Left lung (tissue), 10 donors: ENCODE data around the gene CST3. TPM values are rescaled to one million over a fixed set of nuclear protein-coding genes. Genes with fewer than 3 reads are reported as not detected.

ENCODE experiments used
- ATAC-seq: fragments of 200-7000 bp; cut with Tn5 transposase; one replicate; pipeline ENCODE4 v1.9.1; 2020; ENCODE audit warnings: moderate library complexity
- DNase-seq, 4 donors: peaks; one replicate each; pipeline ENCODE4 v3.0.0-alpha.2; 2013 to 2020
- H3K27ac ChIP-seq, 2 donors: fragments of 200-600 bp; sonication (generic) in 1 of 2; one replicate each; pipeline versions ENCODE4 v1.5.0 to v1.8.0; 2020 to 2021
- H3K27me3 ChIP-seq, 2 donors: fragments of 200-600 bp; sonication (generic) in 1 of 2; one replicate each; pipeline versions ENCODE4 v1.5.0 to v1.8.0; 2020 to 2021
- H3K36me3 ChIP-seq, 2 donors: fragments of 200-600 bp; sonication (generic) in 1 of 2; one replicate each; pipeline versions ENCODE4 v1.5.0 to v1.8.0; 2020 to 2021
- H3K4me1 ChIP-seq, 2 donors: fragments of 200-600 bp; one replicate each; pipeline ENCODE4 v1.8.0; 2021
- H3K4me3 ChIP-seq, 2 donors: fragments of 200-600 bp; sonication (generic) in 1 of 2; one replicate each; pipeline versions ENCODE4 v1.5.0 to v1.8.0; 2020 to 2021; ENCODE audit warnings: mild to moderate bottlenecking in 1 of 2
- H3K9me3 ChIP-seq, 2 donors: fragments of 200-600 bp; sonication (generic) in 1 of 2; one replicate each; pipeline versions ENCODE4 v1.5.0 to v1.8.0; 2020 to 2021
- intact Hi-C, 2 donors: fragments of 100-400 bp; cut with DNase I; formaldehyde crosslinking; loops; one replicate each; pipeline versions ENCODE4 v1.11.2 to v1.14.2; 2022
- polyA plus RNA-seq, 6 donors: library from polyadenylated mRNA; unstranded; fragments of 120-200 nt; gene quantifications; one replicate each; pipeline ENCODE4 v1.2.1, GENCODE V29; 2013; ENCODE audit not compliant: insufficient read length in 6 of 6
- total RNA-seq, 2 donors: library from RNA; stranded (reverse); fragmentation: NEBNext Ultra II Directional; extraction: Animal tissue kit (Norgen Biotek cat#: 25700); gene quantifications; one replicate each; pipeline ENCODE4 v1.2.1, GENCODE V29; 2021
- TF ChIP-seq, protein P1 (sequence below), 2 donors: fragments of 200-600 bp; sonication (generic) in 1 of 2; IDR thresholded peaks; one replicate each; pipeline versions ENCODE4 v1.5.0 to v1.8.0; 2021; ENCODE audit warnings: antibody characterized with exemption in 2 of 2
- donor health status: DM: no; HTN: yes; CAD: no.
- donor health status: DM: no; HTN: no; CAD: no.

The CST3 gene
- total and polyA plus RNA-seq, 8 donors = 145 to 714 (median 163) TPM

DNA sequence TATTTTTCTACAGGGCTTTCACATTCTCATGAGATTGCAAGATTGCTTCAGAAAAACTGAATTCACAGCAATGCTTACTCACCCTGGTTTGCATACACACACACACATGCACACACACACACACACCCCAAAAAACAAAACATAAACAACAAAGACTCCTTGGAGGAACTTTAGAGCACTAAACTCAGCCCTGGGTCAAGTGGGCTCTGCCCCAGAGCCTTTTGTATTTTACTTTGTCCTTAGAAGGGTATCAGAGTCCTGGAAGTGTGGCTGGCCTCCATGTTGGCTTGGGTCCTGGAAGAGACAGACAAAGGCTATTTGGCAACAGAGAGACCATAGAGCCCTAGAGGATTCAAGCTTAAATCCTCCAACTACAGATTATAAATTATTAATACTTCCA lies 24.1 kb downstream of the CST3 start:
- no peaks in the 10 kb centered on the region for H3K36me3 ChIP-seq
- intact Hi-C loops = no loop called here
- H3K27me3 ChIP-seq = no peaks in the 10 kb centered on the region
- ATAC-seq (peak; percentile 27), DNase-seq (no peak)
- TF ChIP-seq, protein P1, sequence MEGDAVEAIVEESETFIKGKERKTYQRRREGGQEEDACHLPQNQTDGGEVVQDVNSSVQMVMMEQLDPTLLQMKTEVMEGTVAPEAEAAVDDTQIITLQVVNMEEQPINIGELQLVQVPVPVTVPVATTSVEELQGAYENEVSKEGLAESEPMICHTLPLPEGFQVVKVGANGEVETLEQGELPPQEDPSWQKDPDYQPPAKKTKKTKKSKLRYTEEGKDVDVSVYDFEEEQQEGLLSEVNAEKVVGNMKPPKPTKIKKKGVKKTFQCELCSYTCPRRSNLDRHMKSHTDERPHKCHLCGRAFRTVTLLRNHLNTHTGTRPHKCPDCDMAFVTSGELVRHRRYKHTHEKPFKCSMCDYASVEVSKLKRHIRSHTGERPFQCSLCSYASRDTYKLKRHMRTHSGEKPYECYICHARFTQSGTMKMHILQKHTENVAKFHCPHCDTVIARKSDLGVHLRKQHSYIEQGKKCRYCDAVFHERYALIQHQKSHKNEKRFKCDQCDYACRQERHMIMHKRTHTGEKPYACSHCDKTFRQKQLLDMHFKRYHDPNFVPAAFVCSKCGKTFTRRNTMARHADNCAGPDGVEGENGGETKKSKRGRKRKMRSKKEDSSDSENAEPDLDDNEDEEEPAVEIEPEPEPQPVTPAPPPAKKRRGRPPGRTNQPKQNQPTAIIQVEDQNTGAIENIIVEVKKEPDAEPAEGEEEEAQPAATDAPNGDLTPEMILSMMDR (IDR thresholded peaks at IDR 0.05) = no peak
- H3K27ac ChIP-seq = no peak overlapping the region
- H3K4me3 ChIP-seq = no peak overlapping the region
- no peaks in the 10 kb centered on the region for H3K9me3 ChIP-seq
- no peaks in the 10 kb centered on the region for H3K4me1 ChIP-seq

DNA sequence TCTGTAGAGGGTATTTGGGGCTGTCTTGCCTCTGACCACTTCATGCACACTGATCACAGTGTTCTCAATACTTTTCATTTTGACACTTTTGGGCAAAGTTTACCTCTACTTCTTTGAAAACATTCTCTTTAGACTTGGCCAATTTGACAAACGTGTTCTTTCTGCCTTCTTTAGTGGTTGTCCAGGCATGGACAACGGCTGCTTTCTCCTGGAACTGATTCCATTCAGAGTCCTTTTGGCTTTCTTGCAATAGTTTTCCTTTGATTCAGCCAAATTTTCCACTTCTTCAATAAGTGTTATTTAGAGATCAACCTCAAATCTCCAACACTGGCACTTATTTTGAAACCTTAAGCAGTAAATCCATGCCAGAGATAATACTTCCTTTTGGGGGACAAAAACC lies 25.4 kb downstream of the CST3 start:
- Histone ChIP-seq H3K36me3 (no peaks in the 10 kb centered on the region), H3K27ac (no peak overlapping the region), H3K4me3 (no peak overlapping the region), H3K27me3 (no peaks in the 10 kb centered on the region), H3K9me3 (no peaks in the 10 kb centered on the region), H3K4me1 (no peaks in the 10 kb centered on the region)
- intact Hi-C loops = no loop called here
- DNase-seq (no peak), ATAC-seq (no peak)
- TF ChIP-seq, protein P1 (IDR thresholded peaks at IDR 0.05) = no peak

DNA sequence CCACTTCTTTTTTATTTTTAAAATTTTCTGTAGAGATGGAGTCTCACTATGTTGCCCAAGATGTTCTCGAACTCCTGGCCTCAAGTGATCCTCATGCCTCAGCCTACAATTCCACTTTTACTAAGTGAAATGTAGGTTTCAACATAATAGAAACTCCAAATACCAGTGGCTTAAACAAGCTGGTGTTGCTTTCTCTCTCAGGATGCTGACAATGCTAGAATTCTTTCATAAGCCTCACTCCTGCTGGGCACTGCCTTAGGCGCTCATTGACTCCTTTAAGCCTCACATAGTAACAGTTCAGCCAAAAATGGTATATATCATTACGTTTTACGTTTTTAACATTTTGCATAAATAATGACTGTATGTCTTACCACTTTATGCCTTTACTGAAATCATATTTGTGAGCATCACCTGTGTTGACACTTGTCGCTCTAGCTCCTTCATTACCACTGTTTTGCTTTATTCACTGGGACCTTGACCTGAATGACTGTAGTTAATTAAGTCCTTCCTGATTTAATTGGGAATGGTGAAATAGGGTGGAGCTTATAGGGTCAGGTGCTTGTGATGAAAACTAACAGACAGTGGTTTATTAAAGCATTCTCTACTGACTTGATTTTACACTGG lies 28.2 kb downstream of the CST3 start:
- Histone ChIP-seq H3K36me3 (no peaks in the 10 kb centered on the region), H3K4me3 (no peak overlapping the region)
- intact Hi-C loops = loop anchor here in 1 of 2 donors (10.0 kb wide), 1 partner anchor 165 kb away; no protein-coding TSS in a partner anchor

DNA sequence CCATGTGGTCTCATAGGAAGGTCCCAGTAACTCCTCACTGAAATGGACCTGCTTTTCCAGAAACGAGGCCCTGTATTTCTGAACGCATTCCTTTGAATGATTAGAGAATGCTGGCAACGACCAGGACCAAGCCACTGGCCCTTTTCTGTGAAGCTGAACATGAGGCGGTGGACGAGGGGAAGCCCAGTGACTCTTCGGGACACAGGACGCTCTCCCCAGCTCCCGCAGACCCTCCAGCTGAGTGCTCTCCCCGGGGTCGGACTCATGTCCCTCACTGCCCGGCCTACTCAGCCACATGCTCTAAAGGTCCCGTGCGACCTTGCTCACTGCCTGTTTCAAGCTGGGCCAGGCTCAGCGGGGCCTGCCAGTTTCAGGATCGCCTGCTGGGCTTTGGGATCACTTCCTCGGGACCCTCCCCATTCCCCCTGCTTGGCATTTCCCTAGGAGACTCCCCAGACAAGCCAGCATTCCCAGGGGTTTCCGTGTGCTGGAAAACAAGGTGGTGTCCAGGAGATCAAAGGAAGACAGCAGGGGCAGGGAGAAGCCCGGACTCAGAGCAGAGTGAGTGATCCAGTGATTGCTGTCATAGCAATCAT lies 29.4 kb downstream of the CST3 start:
- TF ChIP-seq, protein P1 (IDR thresholded peaks at IDR 0.05) = no peak
- no peaks in the 10 kb centered on the region for H3K27me3 ChIP-seq
- intact Hi-C loops = loop anchor here in 1 of 2 donors (10.0 kb wide), 1 partner anchor 164 kb away; no protein-coding TSS in a partner anchor
- H3K4me3 ChIP-seq = no peak overlapping the region
- DNase-seq (no peak), ATAC-seq (no peak)
- H3K9me3 ChIP-seq = no peaks in the 10 kb centered on the region
- H3K36me3 ChIP-seq = no peaks in the 10 kb centered on the region
- no peak overlapping the region for H3K27ac ChIP-seq
- H3K4me1 ChIP-seq = peaks cover 0 to 4% of the 10 kb centered on the region in 2 donors

More for the DNA sequence above, 28.2 kb downstream of the CST3 start:
- DNase-seq (no peak), ATAC-seq (no peak)
- no peaks in the 10 kb centered on the region for H3K27me3 ChIP-seq
- H3K27ac ChIP-seq = no peak overlapping the region
- H3K9me3 ChIP-seq = no peaks in the 10 kb centered on the region
- TF ChIP-seq, protein P1 (IDR thresholded peaks at IDR 0.05) = no peak
- peaks cover 0 to 4% of the 10 kb centered on the region in 2 donors for H3K4me1 ChIP-seq

DNA sequence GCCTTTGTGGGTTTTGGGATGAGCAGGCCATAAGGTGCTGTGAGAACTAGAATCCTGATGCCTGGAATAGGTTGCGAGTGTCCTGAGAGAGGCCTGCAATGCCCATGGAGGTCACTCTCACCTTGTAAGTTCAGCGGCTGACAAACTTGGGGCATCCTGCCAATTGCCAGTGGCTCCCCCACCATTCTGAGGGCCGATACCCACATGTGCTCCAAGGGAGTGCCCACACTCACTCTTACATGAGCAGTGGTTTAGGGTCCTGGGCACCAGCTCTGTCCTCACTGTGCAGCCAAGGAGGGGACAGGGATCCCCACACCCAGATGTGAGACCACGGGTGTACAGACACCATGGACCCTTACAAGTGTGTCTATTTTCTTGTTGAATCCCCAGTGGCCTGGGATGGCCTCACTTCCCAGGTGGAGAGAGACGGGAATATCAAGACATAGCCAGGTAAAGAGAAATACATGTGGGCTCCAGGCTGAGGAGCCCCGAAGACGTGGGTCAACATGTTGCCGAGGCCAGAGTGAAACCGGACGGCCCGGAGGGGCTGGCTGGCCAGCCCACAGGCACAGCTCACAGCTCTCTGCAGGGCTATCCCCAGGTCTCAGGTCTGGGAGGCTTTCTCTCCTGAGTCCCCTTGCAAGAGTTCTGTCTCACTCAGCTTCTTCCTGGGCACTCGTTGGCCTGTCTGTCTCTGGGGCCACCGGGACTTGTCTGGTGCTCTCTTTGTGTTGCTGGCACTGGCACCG lies 30.1 kb downstream of the CST3 start:
- DNase-seq (no peak), ATAC-seq (no peak)
- intact Hi-C loops = loop anchor here in 1 of 2 donors (10.0 kb wide), 1 partner anchor 163 kb away; no protein-coding TSS in a partner anchor
- Histone ChIP-seq H3K36me3 (no peaks in the 10 kb centered on the region), H3K27ac (no peak overlapping the region), H3K4me3 (no peak overlapping the region), H3K9me3 (no peaks in the 10 kb centered on the region), H3K27me3 (no peaks in the 10 kb centered on the region), H3K4me1 (peaks cover 0 to 4% of the 10 kb centered on the region in 2 donors)
- TF ChIP-seq, protein P1 (IDR thresholded peaks at IDR 0.05) = no peak
